Body of pancreas (tissue), 4 donors: ENCODE data around the gene CTXN2.

ENCODE experiments used
- CTCF ChIP-seq, 7 experiments: fragments of 450-650 bp in 4 of 7; fragments of 200-600 bp in 3 of 7; sonication (generic) in 3 of 7; IDR thresholded peaks; one replicate each; pipeline ENCODE4 v1.5.1; 2016 to 2019; ENCODE audit warnings: antibody characterized with exemption in 7 of 7
- POLR2A ChIP-seq, 3 donors: fragments of 450-650 bp; IDR thresholded peaks; one replicate each; pipeline ENCODE4 v1.6.1; 2016; ENCODE audit warnings: antibody characterized with exemption in 3 of 3, mild to moderate bottlenecking in 2 of 3

- TF ChIP-seq CTCF (IDR thresholded peaks at IDR 0.05) (no peak), POLR2A (IDR thresholded peaks at IDR 0.05) (no peak)
These were observed 15.4 kb upstream of the CTXN2 start for GRCh38 chr15:48176112-48176511.
